HepG2 (cell line): Measurements from ENCODE around the gene ADRM1. TPM values are rescaled to one million over a fixed set of nuclear protein-coding genes. Genes with fewer than 3 reads are reported as not detected.

Source experiments
- ASH2L ChIP-seq: fragments of 300-600, 200-600 bp; sonication (generic); IDR thresholded peaks from 2 replicates; pipeline ENCODE4 v1.7.0; 2017; ENCODE audit warnings: low read depth, mild to moderate bottlenecking, moderate library complexity, mixed read lengths, low read length; ENCODE audit not compliant: insufficient read length
- E2F2 ChIP-seq: sonication (generic); formaldehyde crosslinking; IDR thresholded peaks from 2 replicates; pipeline ENCODE4 v1.4.0; 2020; ENCODE audit warnings: missing genetic modification reagents, borderline replicate concordance
- ERF ChIP-seq: IDR thresholded peaks from 2 replicates; pipeline ENCODE4 v1.6.1; 2018; ENCODE audit warnings: missing biosample characterization, missing genetic modification reagents
- KDM5A ChIP-seq: fragments of 200-600 bp; sonication (generic); IDR thresholded peaks from 2 replicates; pipeline ENCODE4 v1.7.0; 2018; ENCODE audit warnings: antibody characterized with exemption, mild to moderate bottlenecking, low read length, borderline replicate concordance
- MED13 ChIP-seq: sonication (generic); formaldehyde crosslinking; IDR thresholded peaks from 2 replicates; pipeline ENCODE4 v1.5.0; 2020; ENCODE audit warnings: missing genetic modification reagents
- RNF2 ChIP-seq: fragments of 450-650 bp; conservative IDR thresholded peaks from 2 replicates; pipeline ENCODE4 v1.6.1; 2016; ENCODE audit warnings: low read depth
- SP4 ChIP-seq: sonication (generic); formaldehyde crosslinking; IDR thresholded peaks from 2 replicates; pipeline ENCODE4 v1.8.1; 2023; ENCODE audit warnings: mild to moderate bottlenecking, missing genetic modification reagents
- ZMYM4 ChIP-seq: sonication (generic); formaldehyde crosslinking; IDR thresholded peaks from 2 replicates; pipeline ENCODE4 v1.8.1; 2023; ENCODE audit warnings: mild to moderate bottlenecking, missing genetic modification reagents
- ZNF276 ChIP-seq: sonication (generic); formaldehyde crosslinking; IDR thresholded peaks from 2 replicates; pipeline ENCODE4 v1.4.0; 2020; ENCODE audit warnings: mild to moderate bottlenecking, low read depth, missing genetic modification reagents
- ZNF652 ChIP-seq: IDR thresholded peaks from 2 replicates; pipeline ENCODE4 v1.6.1; 2016; ENCODE audit warnings: low read depth, borderline replicate concordance
- polyA plus RNA-seq, 8 experiments: library from polyadenylated mRNA; depleted of rRNA in 3 of 8; stranded (reverse) in 7 of 8; unstranded in 1 of 8; fragments of >200 nt; fragmentation: Illumina TruSeq in 4 of 8; extraction: Trizol in 4 of 8; gene quantifications; 2 replicates each; pipeline versions ENCODE4 v1.2.1 to v1.2.3, GENCODE V29; 2011 to 2016; ENCODE audit warnings: low read depth in 4 of 8, missing spikeins in 1 of 8, mixed read lengths in 1 of 8; ENCODE audit not compliant: insufficient read depth in 1 of 8
- total RNA-seq, 5 experiments: library from RNA; depleted of rRNA; stranded (reverse); fragments of >200 nt; fragmentation: Illumina TruSeq; extraction: Trizol; gene quantifications; 2 replicates each; pipeline ENCODE4 v1.2.3, GENCODE V29; 2016; ENCODE audit warnings: low read depth in 1 of 5
- TF ChIP-seq, protein P1 (sequence below): sonication (generic); formaldehyde crosslinking; IDR thresholded peaks from 2 replicates; pipeline ENCODE4 v1.5.1; 2020; ENCODE audit warnings: missing genetic modification reagents, mild to moderate bottlenecking, borderline replicate concordance
- TF ChIP-seq, protein P2 (sequence below): sonication (generic); IDR thresholded peaks from 2 replicates; pipeline ENCODE4 v1.6.1; 2016; ENCODE audit warnings: low read depth, borderline replicate concordance
- TF ChIP-seq, protein P3 (sequence below): IDR thresholded peaks from 2 replicates; pipeline ENCODE4 v1.6.1; 2016; ENCODE audit warnings: mild to moderate bottlenecking, missing biosample characterization, missing genetic modification reagents
- TF ChIP-seq, protein P4 (sequence below), 2 experiments: sonication (generic) in 1 of 2; formaldehyde crosslinking in 1 of 2; IDR thresholded peaks; 2 replicates each; pipeline versions ENCODE4 v1.6.1 to v1.9.0; 2014 to 2022; ENCODE audit warnings: antibody characterized with exemption in 1 of 2, borderline replicate concordance in 1 of 2, inconsistent platforms in 1 of 2, low read depth in 1 of 2, missing genetic modification reagents in 1 of 2

The ADRM1 gene
- total and polyA plus RNA-seq, 2 of the 13 experiments (the other 11 are each of a cell fraction or from before 2014, with no cell fraction given), result 92.9 to 154 TPM

GRCh38 chr20:62342910-62343309, 40.1 kb downstream of the ADRM1 start (continued):
- TF ChIP-seq, protein P1, sequence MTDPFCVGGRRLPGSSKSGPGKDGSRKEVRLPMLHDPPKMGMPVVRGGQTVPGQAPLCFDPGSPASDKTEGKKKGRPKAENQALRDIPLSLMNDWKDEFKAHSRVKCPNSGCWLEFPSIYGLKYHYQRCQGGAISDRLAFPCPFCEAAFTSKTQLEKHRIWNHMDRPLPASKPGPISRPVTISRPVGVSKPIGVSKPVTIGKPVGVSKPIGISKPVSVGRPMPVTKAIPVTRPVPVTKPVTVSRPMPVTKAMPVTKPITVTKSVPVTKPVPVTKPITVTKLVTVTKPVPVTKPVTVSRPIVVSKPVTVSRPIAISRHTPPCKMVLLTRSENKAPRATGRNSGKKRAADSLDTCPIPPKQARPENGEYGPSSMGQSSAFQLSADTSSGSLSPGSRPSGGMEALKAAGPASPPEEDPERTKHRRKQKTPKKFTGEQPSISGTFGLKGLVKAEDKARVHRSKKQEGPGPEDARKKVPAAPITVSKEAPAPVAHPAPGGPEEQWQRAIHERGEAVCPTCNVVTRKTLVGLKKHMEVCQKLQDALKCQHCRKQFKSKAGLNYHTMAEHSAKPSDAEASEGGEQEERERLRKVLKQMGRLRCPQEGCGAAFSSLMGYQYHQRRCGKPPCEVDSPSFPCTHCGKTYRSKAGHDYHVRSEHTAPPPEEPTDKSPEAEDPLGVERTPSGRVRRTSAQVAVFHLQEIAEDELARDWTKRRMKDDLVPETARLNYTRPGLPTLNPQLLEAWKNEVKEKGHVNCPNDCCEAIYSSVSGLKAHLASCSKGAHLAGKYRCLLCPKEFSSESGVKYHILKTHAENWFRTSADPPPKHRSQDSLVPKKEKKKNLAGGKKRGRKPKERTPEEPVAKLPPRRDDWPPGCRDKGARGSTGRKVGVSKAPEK (CRISPR knock-in tag), result no peak
- TF ChIP-seq ZNF276 (CRISPR knock-in tag) (no peak), ZNF652 (CRISPR knock-in tag) (peak; percentile 25; the same call in 1 of the 2 replicates), ZMYM4 (CRISPR knock-in tag) (peak; percentile 51; the same call in 1 of the 2 replicates), E2F2 (CRISPR knock-in tag) (no peak), ERF (CRISPR knock-in tag) (no peak), RNF2 (no peak), KDM5A (peak; percentile 61; the same call in 1 of the 2 replicates), SP4 (CRISPR knock-in tag) (no peak), ASH2L (peak; percentile 54), MED13 (CRISPR knock-in tag) (no peak)
- TF ChIP-seq, protein P2, sequence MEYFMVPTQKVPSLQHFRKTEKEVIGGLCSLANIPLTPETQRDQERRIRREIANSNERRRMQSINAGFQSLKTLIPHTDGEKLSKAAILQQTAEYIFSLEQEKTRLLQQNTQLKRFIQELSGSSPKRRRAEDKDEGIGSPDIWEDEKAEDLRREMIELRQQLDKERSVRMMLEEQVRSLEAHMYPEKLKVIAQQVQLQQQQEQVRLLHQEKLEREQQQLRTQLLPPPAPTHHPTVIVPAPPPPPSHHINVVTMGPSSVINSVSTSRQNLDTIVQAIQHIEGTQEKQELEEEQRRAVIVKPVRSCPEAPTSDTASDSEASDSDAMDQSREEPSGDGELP, result peak; percentile 84
- TF ChIP-seq, protein P3, sequence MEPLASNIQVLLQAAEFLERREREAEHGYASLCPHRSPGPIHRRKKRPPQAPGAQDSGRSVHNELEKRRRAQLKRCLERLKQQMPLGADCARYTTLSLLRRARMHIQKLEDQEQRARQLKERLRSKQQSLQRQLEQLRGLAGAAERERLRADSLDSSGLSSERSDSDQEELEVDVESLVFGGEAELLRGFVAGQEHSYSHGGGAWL (CRISPR knock-in tag), result no peak
- TF ChIP-seq, protein P4, sequence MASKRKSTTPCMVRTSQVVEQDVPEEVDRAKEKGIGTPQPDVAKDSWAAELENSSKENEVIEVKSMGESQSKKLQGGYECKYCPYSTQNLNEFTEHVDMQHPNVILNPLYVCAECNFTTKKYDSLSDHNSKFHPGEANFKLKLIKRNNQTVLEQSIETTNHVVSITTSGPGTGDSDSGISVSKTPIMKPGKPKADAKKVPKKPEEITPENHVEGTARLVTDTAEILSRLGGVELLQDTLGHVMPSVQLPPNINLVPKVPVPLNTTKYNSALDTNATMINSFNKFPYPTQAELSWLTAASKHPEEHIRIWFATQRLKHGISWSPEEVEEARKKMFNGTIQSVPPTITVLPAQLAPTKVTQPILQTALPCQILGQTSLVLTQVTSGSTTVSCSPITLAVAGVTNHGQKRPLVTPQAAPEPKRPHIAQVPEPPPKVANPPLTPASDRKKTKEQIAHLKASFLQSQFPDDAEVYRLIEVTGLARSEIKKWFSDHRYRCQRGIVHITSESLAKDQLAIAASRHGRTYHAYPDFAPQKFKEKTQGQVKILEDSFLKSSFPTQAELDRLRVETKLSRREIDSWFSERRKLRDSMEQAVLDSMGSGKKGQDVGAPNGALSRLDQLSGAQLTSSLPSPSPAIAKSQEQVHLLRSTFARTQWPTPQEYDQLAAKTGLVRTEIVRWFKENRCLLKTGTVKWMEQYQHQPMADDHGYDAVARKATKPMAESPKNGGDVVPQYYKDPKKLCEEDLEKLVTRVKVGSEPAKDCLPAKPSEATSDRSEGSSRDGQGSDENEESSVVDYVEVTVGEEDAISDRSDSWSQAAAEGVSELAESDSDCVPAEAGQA (IDR thresholded peaks at IDR 0.05; ENCODE audit: low read depth), result peak; percentile 33; the same call in 1 of the 2 replicates
- TF ChIP-seq, protein P4 (CRISPR knock-in tag; IDR thresholded peaks at IDR 0.05; ENCODE audit: borderline replicate concordance), result no peak
